CD4-positive, alpha-beta T cell treated with Interleukin-10 for 1 hour (primary cell): ENCODE measurements around the gene DRICH1.
"Not testable (repeated sequence)": the region's sequence is repeated elsewhere in the genome, so short reads cannot be mapped to it uniquely, and the experiment has no call there.

Experiments
- DNase-seq: peaks from one replicate; pipeline ENCODE4 v3.0.0-alpha.2; 2020

The DRICH1 gene

GRCh38 chr22:23646526-23646925 is 14.4 kb upstream of the DRICH1 start:
- not testable (repeated sequence) for DNase-seq

DNA sequence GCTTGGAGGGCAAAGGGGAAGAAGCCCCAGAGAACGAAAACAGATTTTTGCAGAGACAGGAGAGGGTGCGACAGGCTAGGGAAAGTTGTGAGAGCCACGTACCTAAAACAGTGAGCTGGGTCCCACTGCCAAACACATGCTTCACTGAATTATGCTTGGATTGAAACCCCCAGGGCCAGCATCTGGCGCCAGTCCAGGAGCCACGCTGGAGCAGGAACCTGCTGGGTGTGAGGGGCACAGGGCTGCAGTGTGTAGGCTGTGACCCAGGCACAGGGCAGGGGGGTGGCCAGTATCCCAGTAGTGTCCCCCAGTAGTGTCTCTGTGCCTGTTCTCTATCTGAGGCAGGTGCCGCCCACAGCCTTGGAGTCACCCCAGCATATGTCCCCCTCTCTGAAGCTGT is 8.1 kb upstream of the DRICH1 start:
- not testable (repeated sequence) for DNase-seq

DNA sequence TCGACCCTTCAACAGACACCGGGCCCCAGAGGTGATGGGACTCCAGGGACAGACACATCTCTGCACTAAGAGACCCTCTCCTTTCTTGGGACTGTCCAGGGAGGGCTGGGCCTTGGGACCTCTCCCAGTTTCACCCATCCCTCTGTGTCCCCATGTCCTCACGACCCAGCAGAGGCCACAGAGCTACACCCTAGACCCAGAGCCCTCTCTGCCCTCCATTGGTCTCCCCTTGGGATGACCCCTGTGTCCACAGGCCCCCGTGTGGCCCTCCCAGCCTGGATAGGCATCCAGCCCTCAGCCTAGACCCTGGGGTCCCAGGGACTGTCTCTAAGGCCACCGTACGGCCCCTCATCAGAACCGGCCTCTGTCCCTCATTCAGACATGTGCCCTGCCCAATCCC is 7.5 kb upstream of the DRICH1 start:
- no peak for DNase-seq

DNA sequence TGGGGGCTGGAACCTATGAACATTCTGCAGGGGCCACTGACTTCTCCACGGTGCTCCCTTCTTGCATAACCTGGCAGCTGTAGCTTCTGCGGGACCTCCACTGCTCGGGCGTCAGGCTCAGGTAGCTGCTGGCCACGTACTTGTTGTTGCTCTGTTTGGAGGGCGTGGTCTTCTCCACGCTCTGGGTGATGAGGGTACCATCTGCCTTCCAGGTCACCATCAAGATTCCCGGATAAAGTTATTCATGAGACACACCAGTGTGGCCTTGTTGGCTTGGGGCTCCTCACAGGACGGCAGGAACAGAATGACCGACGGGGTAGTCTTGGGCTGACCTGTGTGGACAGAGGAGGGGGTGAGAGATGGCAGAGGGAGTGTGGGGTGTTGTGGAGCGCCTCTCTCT is 6.5 kb upstream of the DRICH1 start:
- DNase-seq: no peak

GRCh38 chr22:23635291-23635690 is 3.2 kb upstream of the DRICH1 start:
- DNase-seq: not testable (repeated sequence)

DNA sequence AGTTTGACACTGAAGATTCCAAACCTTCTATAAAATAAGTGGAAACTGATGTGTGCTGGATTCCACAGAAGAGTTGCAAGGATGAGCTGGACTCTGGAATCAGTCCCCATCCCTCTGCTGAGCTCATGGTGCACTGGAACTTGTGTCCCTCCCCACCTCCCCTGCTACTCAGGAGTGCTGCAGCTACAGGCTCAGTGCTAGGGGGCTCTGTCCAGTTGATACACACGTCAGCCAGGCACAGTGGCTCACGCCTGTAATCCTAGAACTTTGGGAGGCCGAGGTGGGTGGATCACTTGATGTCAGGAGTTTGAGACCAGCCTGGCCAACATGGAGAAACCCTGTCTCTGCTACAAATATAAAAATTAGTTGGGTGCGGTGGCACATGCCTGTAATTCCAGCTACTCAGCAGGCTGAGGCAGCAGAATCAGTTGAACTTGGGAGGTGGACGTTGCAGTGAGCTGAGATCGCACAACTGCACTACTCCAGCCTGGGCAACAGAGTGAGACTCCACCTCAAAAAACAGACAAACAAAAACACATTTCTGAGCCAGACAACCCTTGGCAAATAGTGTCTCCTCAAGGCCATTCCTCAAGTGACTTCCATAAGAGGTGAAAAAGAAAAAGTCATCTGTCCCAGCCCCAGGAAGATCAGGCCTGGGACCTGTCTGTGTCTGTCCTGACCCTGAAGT is 3.9 kb downstream of the DRICH1 start:
- DNase-seq: not testable (repeated sequence)

DNA sequence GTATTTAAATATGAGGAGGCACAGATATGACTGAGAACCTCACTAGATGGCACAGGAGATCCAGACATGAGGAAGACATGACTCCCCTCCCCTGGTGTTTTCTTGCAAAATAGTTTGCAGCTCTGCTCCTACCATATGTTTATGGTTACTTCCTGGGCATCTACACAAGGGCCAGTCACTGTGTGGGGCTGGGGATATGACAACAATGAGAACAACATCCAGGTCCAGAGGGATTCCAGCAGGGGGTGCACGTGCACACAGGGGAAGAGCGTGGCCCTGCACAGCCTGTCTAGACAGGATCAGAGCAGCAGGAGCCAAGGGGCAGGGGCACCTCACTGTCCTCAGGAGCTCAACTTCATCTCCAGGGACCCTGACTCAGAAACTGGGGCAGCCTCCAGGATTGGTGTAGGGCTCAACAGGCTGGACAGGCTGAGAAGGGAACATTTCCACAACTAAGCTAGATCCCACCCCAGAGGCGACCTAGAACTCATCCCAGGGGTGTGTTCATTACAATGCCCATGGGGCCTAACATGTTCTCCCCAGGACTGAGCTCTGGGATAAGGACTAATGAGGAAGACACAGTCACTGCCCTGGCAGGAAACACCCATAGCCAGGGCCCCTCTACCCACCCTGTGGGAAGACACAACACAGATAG is 4.6 kb downstream of the DRICH1 start:
- DNase-seq: peak; percentile 66

GRCh38 chr22:23626286-23626975 is 5.7 kb downstream of the DRICH1 start:
- no peak for DNase-seq

DNA sequence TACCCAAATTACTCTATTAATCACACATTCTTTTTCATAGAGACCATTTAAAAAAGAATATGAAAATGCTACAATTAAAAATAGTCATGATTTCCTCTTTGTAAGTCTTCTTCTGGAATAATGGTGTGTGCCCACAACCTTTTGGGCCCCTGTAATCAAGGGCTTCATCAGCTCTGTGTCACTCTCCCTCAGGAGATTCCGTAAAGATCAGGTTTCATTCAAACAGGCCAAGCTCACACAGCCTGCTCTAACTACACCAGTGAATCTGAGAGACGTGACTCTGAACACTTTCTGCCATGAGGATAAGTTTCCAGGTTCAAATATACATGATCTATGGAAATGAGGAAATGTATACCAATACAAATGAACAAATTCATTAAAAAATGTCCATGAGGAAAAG is 9.5 kb downstream of the DRICH1 start:
- no peak for DNase-seq

- not testable (repeated sequence) for DNase-seq
Measured at GRCh38 chr22:23621916-23622315, 10.2 kb downstream of the DRICH1 start.

- DNase-seq: no peak
Measured at GRCh38 chr22:23621082-23621780, 10.9 kb downstream of the DRICH1 start.

- DNase-seq: no peak
Measured at GRCh38 chr22:23613193-23613972, 18.7 kb downstream of the DRICH1 start.

DNA sequence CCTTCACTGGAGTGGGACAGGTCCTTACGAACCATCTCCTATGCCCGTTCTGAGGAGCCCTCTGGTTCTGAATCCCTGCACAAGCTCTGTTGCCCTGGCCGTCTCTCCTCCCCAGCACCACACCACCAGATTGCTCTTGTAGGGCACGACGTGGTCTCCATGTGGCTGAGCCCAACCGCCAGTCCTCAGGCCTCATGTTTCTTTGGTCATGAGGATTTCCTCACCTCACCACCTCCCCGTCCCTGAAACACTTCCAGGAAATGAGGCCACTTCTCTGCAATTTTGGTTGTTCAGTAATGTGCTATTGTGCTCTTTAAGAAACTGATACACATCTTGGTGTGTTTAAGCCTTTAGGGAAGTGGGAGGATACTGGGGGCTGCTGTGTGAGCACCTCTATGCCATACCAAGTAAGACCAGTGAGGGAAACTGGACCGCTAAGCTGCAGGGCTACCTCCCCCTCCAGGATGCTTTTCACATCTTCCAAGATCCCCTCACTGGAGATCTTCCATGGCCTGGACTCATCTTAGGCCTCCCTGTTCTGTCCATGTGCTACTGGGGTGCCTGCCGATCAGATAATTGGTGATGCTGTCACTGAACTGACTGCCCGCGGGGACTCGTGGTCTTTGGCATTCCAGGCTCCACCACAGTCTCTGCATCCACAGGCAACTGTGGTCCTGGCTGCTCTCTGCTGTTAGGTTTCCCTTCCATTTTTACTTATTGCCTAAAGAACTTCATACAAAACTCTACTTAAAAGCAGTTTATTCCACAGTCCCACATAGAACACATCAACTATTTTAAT is 21.9 kb downstream of the DRICH1 start:
- no peak for DNase-seq

GRCh38 chr22:23608583-23608982 is 23.5 kb downstream of the DRICH1 start:
- no peak for DNase-seq

DNA sequence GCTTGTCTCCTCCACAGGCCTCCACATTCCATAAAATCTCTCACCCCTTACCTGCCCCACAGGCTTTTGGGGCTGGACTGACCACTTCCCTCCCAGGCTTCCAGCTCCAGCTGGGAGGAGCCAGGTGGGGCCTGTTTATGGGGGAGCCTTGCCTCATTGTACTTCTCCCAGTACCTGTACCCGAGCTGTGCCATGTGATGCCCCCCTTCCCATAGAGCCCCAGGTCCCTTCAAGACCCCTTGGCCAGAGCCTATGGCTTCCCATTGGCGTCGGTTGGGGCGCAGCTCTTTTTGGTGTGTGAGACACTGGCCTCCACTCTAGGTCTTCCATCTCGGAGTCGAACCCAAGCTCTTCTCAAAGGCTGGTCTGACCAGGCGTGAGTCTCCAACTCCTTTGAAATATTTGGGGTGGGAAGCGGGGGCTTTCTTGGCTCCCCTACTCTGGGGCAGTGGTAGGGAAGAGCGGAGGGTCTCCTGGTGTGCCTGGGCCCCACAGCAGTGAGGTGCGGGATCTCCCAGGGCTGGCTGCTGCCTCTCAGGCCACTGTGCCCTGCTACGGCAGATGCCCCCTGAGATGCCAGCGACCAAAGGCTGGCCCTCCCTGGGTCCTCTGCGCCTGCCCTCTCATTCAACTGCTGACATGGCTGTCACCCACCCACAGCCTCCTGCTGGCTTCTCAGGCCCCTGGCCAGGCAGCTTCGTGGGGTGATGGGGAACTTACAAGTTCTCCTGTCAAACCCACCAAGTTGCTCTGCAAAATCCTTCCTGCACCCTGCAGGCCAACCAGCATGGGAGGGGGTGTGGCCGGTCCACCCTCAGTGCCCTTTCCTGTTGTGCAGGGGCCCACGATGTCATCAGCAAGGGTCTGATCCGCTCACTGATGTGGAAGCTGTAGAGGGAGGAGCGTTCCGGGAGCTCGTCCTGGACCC is 25.7 kb downstream of the DRICH1 start:
- DNase-seq: no peak

DNA sequence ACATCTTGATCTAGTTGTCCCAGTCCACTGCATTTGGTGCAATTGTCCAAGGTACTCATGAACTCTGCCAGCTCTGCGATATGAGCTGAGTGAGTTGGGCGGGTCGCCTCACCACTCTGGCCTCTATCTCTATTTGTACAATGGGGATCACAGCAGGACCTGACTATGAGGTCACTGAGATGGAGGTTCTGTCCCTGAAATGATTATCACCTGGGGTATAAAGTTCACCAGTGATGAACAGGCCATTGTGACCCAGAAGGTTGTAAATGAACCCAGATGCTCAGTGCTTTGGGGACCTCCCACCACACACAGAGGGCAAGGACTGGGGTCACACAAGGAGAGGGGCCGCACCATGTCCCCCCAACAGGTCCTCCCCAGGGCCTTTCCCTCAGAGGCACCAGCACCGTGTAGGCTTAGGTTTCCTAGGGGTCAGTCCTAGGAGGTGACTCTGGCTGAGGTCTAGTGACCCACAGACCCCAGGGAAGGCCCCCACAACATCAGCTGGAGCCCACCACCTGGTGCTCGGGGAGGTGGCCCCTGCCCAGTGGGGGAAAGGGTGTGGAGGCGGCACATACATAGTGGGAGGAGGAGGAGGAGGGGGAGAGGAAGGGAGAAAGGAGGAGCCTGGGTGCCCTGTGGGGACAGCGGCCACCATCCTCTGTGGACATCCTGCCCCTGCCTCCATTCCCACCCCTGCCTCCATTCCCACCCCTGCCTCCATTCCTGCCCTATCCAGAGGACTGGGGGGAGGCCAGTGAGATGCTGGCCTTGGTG is 27.0 kb downstream of the DRICH1 start:
- DNase-seq: no peak

DNA sequence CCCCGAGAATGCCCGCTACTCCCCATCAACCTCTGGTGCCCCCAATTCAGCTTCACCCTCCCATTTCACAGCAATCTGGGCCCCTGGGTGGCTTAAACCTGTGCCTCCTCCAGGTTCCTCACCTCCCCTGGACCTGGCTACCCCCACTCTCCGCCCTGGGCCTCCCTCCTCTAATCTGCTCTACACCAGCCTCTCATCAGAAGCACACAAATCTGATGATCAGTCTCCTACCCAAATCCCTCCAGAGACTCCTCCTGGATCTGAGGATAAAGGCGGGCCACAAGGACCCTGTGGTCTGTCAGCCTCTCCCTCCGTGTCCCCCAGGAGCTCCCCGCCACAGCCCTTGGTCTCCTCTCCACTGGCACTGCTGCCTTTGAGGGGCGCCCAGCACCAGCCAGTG is 28.9 kb downstream of the DRICH1 start:
- no peak for DNase-seq

GRCh38 chr22:23598805-23599518 is 33.2 kb downstream of the DRICH1 start:
- no peak for DNase-seq
